ENCODE results near the gene ALDH5A1.
"Not testable (repeated sequence)": the region's sequence is repeated elsewhere in the genome, so short reads cannot be mapped to it uniquely, and the experiment has no call there.

The ALDH5A1 gene

GRCh38 chr6:24506814-24507520 is 12.2 kb downstream of the ALDH5A1 start:
- DNase-seq (ENCODE audit: insufficient read length) = no peak
- no peak for FAIRE-seq
- TF ChIP-seq POLR2A (IDR thresholded peaks at IDR 0.05; ENCODE audit: low read depth, low read length) (no peak), TAF1 (IDR thresholded peaks at IDR 0.05; ENCODE audit: borderline replicate concordance, low read depth, low read length) (no peak), POLR2AphosphoS5 (IDR thresholded peaks at IDR 0.05; ENCODE audit: low read depth, low read length) (no peak)

- not testable (repeated sequence) for DNase-seq (ENCODE audit: insufficient read length); FAIRE-seq
Observed at GRCh38 chr6:24511976-24512375, 17.2 kb downstream of the ALDH5A1 start.

GRCh38 chr6:24513602-24514001 is 18.8 kb downstream of the ALDH5A1 start:
- FAIRE-seq (no peak), DNase-seq (ENCODE audit: insufficient read length) (no peak)
- TF ChIP-seq POLR2A (IDR thresholded peaks at IDR 0.05; ENCODE audit: low read depth, low read length) (no peak), TAF1 (IDR thresholded peaks at IDR 0.05; ENCODE audit: borderline replicate concordance, low read depth, low read length) (no peak), POLR2AphosphoS5 (IDR thresholded peaks at IDR 0.05; ENCODE audit: low read depth, low read length) (no peak)

GRCh38 chr6:24517659-24518543 is 23.1 kb downstream of the ALDH5A1 start:
- TF ChIP-seq TAF1 (IDR thresholded peaks at IDR 0.05; ENCODE audit: borderline replicate concordance, low read depth, low read length) (no peak), POLR2A (IDR thresholded peaks at IDR 0.05; ENCODE audit: low read depth, low read length) (peak; percentile 61), POLR2AphosphoS5 (IDR thresholded peaks at IDR 0.05; ENCODE audit: low read depth, low read length) (peak; percentile 45; the same call in 1 of the 2 replicates)
- FAIRE-seq (peak; percentile 81), DNase-seq (ENCODE audit: insufficient read length) (no peak)

GRCh38 chr6:24520929-24521546 is 26.3 kb downstream of the ALDH5A1 start:
- FAIRE-seq (peak; percentile 36), DNase-seq (ENCODE audit: insufficient read length) (no peak)
- TF ChIP-seq POLR2A (IDR thresholded peaks at IDR 0.05; ENCODE audit: low read depth, low read length) (no peak), POLR2AphosphoS5 (IDR thresholded peaks at IDR 0.05; ENCODE audit: low read depth, low read length) (no peak), TAF1 (IDR thresholded peaks at IDR 0.05; ENCODE audit: borderline replicate concordance, low read depth, low read length) (no peak)

GRCh38 chr6:24522228-24523176 is 27.7 kb downstream of the ALDH5A1 start:
- peak; percentile 83 for FAIRE-seq
- no peak for DNase-seq (ENCODE audit: insufficient read length)

GRCh38 chr6:24524329-24524728 is 29.6 kb downstream of the ALDH5A1 start:
- no peak for FAIRE-seq
- TF ChIP-seq POLR2AphosphoS5 (IDR thresholded peaks at IDR 0.05; ENCODE audit: low read depth, low read length) (no peak), POLR2A (IDR thresholded peaks at IDR 0.05; ENCODE audit: low read depth, low read length) (no peak), TAF1 (IDR thresholded peaks at IDR 0.05; ENCODE audit: borderline replicate concordance, low read depth, low read length) (no peak)
- no peak for DNase-seq (ENCODE audit: insufficient read length)

More at GRCh38 chr6:24522228-24523176, 27.7 kb downstream of the ALDH5A1 start:
- no peak for TF ChIP-seq TAF1 (IDR thresholded peaks at IDR 0.05; ENCODE audit: borderline replicate concordance, low read depth, low read length)

- TF ChIP-seq POLR2AphosphoS5 (IDR thresholded peaks at IDR 0.05; ENCODE audit: low read depth, low read length) (no peak), TAF1 (IDR thresholded peaks at IDR 0.05; ENCODE audit: borderline replicate concordance, low read depth, low read length) (no peak), POLR2A (IDR thresholded peaks at IDR 0.05; ENCODE audit: low read depth, low read length) (no peak)
- FAIRE-seq = peak; percentile 87
- DNase-seq (ENCODE audit: insufficient read length) = no peak
Observed at GRCh38 chr6:24524805-24525204, 30.0 kb downstream of the ALDH5A1 start.

GRCh38 chr6:24529985-24530384 is 35.2 kb downstream of the ALDH5A1 start:
- FAIRE-seq (no peak), DNase-seq (ENCODE audit: insufficient read length) (no peak)
- TF ChIP-seq POLR2AphosphoS5 (IDR thresholded peaks at IDR 0.05; ENCODE audit: low read depth, low read length) (no peak), TAF1 (IDR thresholded peaks at IDR 0.05; ENCODE audit: borderline replicate concordance, low read depth, low read length) (no peak), POLR2A (IDR thresholded peaks at IDR 0.05; ENCODE audit: low read depth, low read length) (no peak)

GRCh38 chr6:24534329-24534728 is 39.6 kb downstream of the ALDH5A1 start:
- no peak for FAIRE-seq
- TF ChIP-seq TAF1 (IDR thresholded peaks at IDR 0.05; ENCODE audit: borderline replicate concordance, low read depth, low read length) (no peak), POLR2A (IDR thresholded peaks at IDR 0.05; ENCODE audit: low read depth, low read length) (no peak), POLR2AphosphoS5 (IDR thresholded peaks at IDR 0.05; ENCODE audit: low read depth, low read length) (no peak)
- no peak for DNase-seq (ENCODE audit: insufficient read length)

GRCh38 chr6:24535210-24535609 is 40.4 kb downstream of the ALDH5A1 start:
- DNase-seq (ENCODE audit: insufficient read length) (no peak), FAIRE-seq (no peak)
- no peak for TF ChIP-seq POLR2A (IDR thresholded peaks at IDR 0.05; ENCODE audit: low read depth, low read length)

Measured in GM12892 (cell line).